Endothelial cell of umbilical vein (primary cell): ENCODE measurements around the gene HIGD1C. TPM values are rescaled to one million over a fixed set of nuclear protein-coding genes. Genes with fewer than 3 reads are reported as not detected.

Experiments used
- BruUV-seq: library from RNA; stranded (reverse); fragments of 400-500 nt; replicated peaks from 2 replicates; lab custom pipeline; 2021; lab: Mats Ljungman, UMichigan
- CTCF ChIA-PET: fragments of 300-600, 350-600 bp; sonication (Branson Sonifier 250); formaldehyde crosslinking; loops from one replicate; lab custom pipeline; 2021; ENCODE audit warnings: antibody characterized with exemption, inconsistent platforms; lab: Charles Lee
- POLR2A ChIA-PET: fragments of 300-600, 350-600 bp; sonication (Branson Sonifier 250); formaldehyde crosslinking; loops from one replicate; lab custom pipeline; 2021; ENCODE audit warnings: antibody characterized with exemption, inconsistent platforms; lab: Charles Lee
- DNase-seq: peaks from one replicate; pipeline ENCODE4 v3.0.0-alpha.2; 2011; ENCODE audit warnings: low read depth, low spot score
- FAIRE-seq: peaks from 2 replicates; lab custom pipeline; 2011; peaks lifted over from hg19 to GRCh38; lab: Jason Lieb, UNC
- H2AFZ ChIP-seq: 2 replicates; pipeline ENCODE4 v1.6.0; 2012; ENCODE audit warnings: low read depth, low read length, control low read depth, inconsistent platforms
- H3K27ac ChIP-seq: 2 replicates; pipeline ENCODE4 v1.5.1; 2011; ENCODE audit warnings: low read depth, mild to moderate bottlenecking, control low read depth, low read length, moderate library complexity; ENCODE audit not compliant: insufficient read depth
- H3K27me3 ChIP-seq, 2 experiments: 2 replicates each; pipeline versions ENCODE4 v1.6.0 to v1.6.1; 2011; ENCODE audit warnings: low read length in 2 of 2, mixed read lengths in 1 of 2; ENCODE audit not compliant: control insufficient read depth in 2 of 2, insufficient read depth in 2 of 2
- H3K36me3 ChIP-seq, 2 experiments: 2 replicates in 1 of 2; 3 replicates in 1 of 2; pipeline ENCODE4 v1.5.1; 2011; ENCODE audit warnings: low read length in 2 of 2, mild to moderate bottlenecking in 1 of 2, moderate library complexity in 1 of 2; ENCODE audit not compliant: control insufficient read depth in 2 of 2, insufficient read depth in 2 of 2; ENCODE audit errors: extremely low read depth in 1 of 2
- H3K4me1 ChIP-seq: 3 replicates; pipeline ENCODE4 v1.5.1; 2011; ENCODE audit warnings: mild to moderate bottlenecking, low read length; ENCODE audit not compliant: control insufficient read depth, insufficient read depth; ENCODE audit errors: extremely low read depth
- H3K4me2 ChIP-seq: 2 replicates; pipeline ENCODE4 v1.6.1; 2011; ENCODE audit warnings: low read length, control low read depth, mixed read lengths; ENCODE audit not compliant: insufficient read depth
- H3K4me3 ChIP-seq, 3 experiments: fragments of 200-600 bp in 1 of 3; sonication (generic), shearing (Covaris generic) in 1 of 3; replicated peaks in 1 of 3; 2 replicates each; pipeline ENCODE4 v1.5.1; 2011 to 2016; ENCODE audit warnings: control low read depth in 3 of 3, low read length in 3 of 3, mild to moderate bottlenecking in 2 of 3, inconsistent platforms in 1 of 3, low read depth in 1 of 3, moderate library complexity in 1 of 3; ENCODE audit not compliant: insufficient read depth in 1 of 3
- H3K79me2 ChIP-seq: 2 replicates; pipeline ENCODE4 v1.6.0; 2012; ENCODE audit warnings: low read length, inconsistent platforms; ENCODE audit not compliant: control insufficient read depth, insufficient read depth
- H3K9ac ChIP-seq: replicated peaks from 2 replicates; pipeline ENCODE3; 2011; ENCODE audit warnings: low read length, control low read depth; ENCODE audit not compliant: insufficient read depth; ENCODE audit errors: extremely low read depth
- H3K9me1 ChIP-seq: replicated peaks from 3 replicates; pipeline ENCODE4 v1.6.0; 2011; ENCODE audit warnings: mild to moderate bottlenecking, low read length; ENCODE audit not compliant: control insufficient read depth, insufficient read depth; ENCODE audit errors: extremely low read depth
- H3K9me3 ChIP-seq: replicated peaks from 2 replicates; pipeline ENCODE4 v1.5.1; 2012; ENCODE audit warnings: low read length, inconsistent platforms; ENCODE audit not compliant: control insufficient read depth, insufficient read depth
- H4K20me1 ChIP-seq: replicated peaks from 2 replicates; pipeline ENCODE3; 2011; ENCODE audit warnings: mild to moderate bottlenecking, low read length; ENCODE audit not compliant: control insufficient read depth, insufficient read depth; ENCODE audit errors: extremely low read depth
- EZH2 ChIP-seq: IDR thresholded peaks from 2 replicates; pipeline ENCODE4 v1.6.1; 2012; ENCODE audit warnings: borderline replicate concordance, low read depth, mild to moderate bottlenecking, moderate library complexity, low read length, inconsistent platforms; ENCODE audit not compliant: severe bottlenecking
- FOS ChIP-seq: IDR thresholded peaks from 2 replicates; pipeline ENCODE4 v1.6.1; 2011; ENCODE audit warnings: mild to moderate bottlenecking, low read length, moderate library complexity, borderline replicate concordance; ENCODE audit not compliant: insufficient read depth
- GATA2 ChIP-seq: IDR thresholded peaks from 2 replicates; pipeline ENCODE4 v1.7.0; 2011; ENCODE audit warnings: low read depth, mild to moderate bottlenecking, moderate library complexity, mixed read lengths, low read length; ENCODE audit not compliant: insufficient read length, insufficient read depth
- JUN ChIP-seq: IDR thresholded peaks from 2 replicates; pipeline ENCODE4 v1.6.1; 2011; ENCODE audit warnings: borderline replicate concordance, low read depth; ENCODE audit not compliant: insufficient read length, insufficient read depth
- MAX ChIP-seq: IDR thresholded peaks from 2 replicates; pipeline ENCODE4 v1.6.1; 2011; ENCODE audit not compliant: insufficient read depth, insufficient read length
- MYC ChIP-seq: IDR thresholded peaks from one replicate; pipeline ENCODE4 v1.6.1; 2011; ENCODE audit warnings: mild to moderate bottlenecking, low read depth, low read length
- POLR2A ChIP-seq: IDR thresholded peaks from 2 replicates; pipeline ENCODE4 v1.6.1; 2012; ENCODE audit warnings: low read depth, mild to moderate bottlenecking, control low read depth, low read length
- POLR2AphosphoS5 ChIP-seq: IDR thresholded peaks from 2 replicates; pipeline ENCODE4 v1.6.1; 2012; ENCODE audit warnings: low read depth, mild to moderate bottlenecking, control low read depth, low read length, moderate library complexity; ENCODE audit not compliant: insufficient read depth
- dilution Hi-C: fragments of 300-500 bp; cut with MboI; formaldehyde crosslinking; loops from one replicate; pipeline ENCODE4 v1.15.0; 2019; ENCODE audit warnings: low sequenced_read_pairs; ENCODE audit not compliant: extremely low pct_ligation_motif_present
- intact Hi-C: fragments of 100-400 bp; cut with micrococcal nuclease; formaldehyde crosslinking; loops from one replicate; pipeline ENCODE4 v1.10.0; 2022
- polyA plus RNA-seq, 4 experiments: library from polyadenylated mRNA; depleted of rRNA in 3 of 4; stranded (reverse) in 3 of 4; unstranded in 1 of 4; fragments of >200 nt; gene quantifications; 2 replicates each; pipeline versions ENCODE4 v1.2.1 to v1.2.3, GENCODE V29; 2011 to 2012; ENCODE audit warnings: missing spikeins in 1 of 4
- total RNA-seq: library from RNA; stranded (reverse); gene quantifications from 2 replicates; pipeline ENCODE4 v1.2.3, GENCODE V29; 2021
- TF ChIP-seq, protein P1 (sequence below), 2 donors: IDR thresholded peaks; 1 replicate in 1 of 2; 2 replicates in 1 of 2; pipeline ENCODE4 v1.5.1; 2011; ENCODE audit warnings: low read length in 2 of 2, mild to moderate bottlenecking in 2 of 2, moderate library complexity in 2 of 2, control low read depth in 1 of 2, inconsistent platforms in 1 of 2, low read depth in 1 of 2; ENCODE audit not compliant: insufficient read depth in 1 of 2; ENCODE audit errors: extremely low read depth in 1 of 2

Gene HIGD1C
- total and polyA plus RNA-seq, 2 donors (not counting 3 experiments of a cell fraction or from before 2014, with no cell fraction given): not detected

- no peaks in the 10 kb centered on the region for H3K36me3 ChIP-seq
- no peaks in the 10 kb centered on the region for H4K20me1 ChIP-seq
- dilution Hi-C loops: no loop called here
- TF ChIP-seq MAX (no peak), MYC (no peak), POLR2A (no peak), JUN (no peak), EZH2 (no peak), POLR2AphosphoS5 (no peak), FOS (no peak), GATA2 (no peak)
- TF ChIP-seq, protein P1, sequence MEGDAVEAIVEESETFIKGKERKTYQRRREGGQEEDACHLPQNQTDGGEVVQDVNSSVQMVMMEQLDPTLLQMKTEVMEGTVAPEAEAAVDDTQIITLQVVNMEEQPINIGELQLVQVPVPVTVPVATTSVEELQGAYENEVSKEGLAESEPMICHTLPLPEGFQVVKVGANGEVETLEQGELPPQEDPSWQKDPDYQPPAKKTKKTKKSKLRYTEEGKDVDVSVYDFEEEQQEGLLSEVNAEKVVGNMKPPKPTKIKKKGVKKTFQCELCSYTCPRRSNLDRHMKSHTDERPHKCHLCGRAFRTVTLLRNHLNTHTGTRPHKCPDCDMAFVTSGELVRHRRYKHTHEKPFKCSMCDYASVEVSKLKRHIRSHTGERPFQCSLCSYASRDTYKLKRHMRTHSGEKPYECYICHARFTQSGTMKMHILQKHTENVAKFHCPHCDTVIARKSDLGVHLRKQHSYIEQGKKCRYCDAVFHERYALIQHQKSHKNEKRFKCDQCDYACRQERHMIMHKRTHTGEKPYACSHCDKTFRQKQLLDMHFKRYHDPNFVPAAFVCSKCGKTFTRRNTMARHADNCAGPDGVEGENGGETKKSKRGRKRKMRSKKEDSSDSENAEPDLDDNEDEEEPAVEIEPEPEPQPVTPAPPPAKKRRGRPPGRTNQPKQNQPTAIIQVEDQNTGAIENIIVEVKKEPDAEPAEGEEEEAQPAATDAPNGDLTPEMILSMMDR (IDR thresholded peaks at IDR 0.05; ENCODE audit: extremely low read depth in 1 of 2, insufficient read depth in 1 of 2, low read depth in 1 of 2, low read length in 2 of 2): no peak
- H3K79me2 ChIP-seq: no peaks in the 10 kb centered on the region
- ChIA-PET POLR2A (interaction anchor here (0.6 to 1.0 kb wide), 2 partner anchors 9 to 840 kb away, joined by 3 to 4 read pairs; partner anchors contain the start of gene SMARCD1), CTCF (interaction anchor here (0.9 to 3.6 kb wide), 6 partner anchors 60 to 416 kb away, joined by 3 to 21 read pairs (median 7); no protein-coding TSS in a partner anchor)
- H3K4me2 ChIP-seq: peak overlapping the region; percentile 94
- DNase-seq: no peak
- peaks cover 24% of the 10 kb centered on the region for H3K4me1 ChIP-seq
- BruUV-seq: no TSS peak
- peak overlapping the region; percentile 87 for H2AFZ ChIP-seq
- H3K27me3 ChIP-seq: no peaks in the 10 kb centered on the region
- no peaks in the 10 kb centered on the region for H3K9me3 ChIP-seq
- H3K27ac ChIP-seq: no peak overlapping the region
- peak overlapping the region; percentile 48 to 66 (median 55) for H3K4me3 ChIP-seq
- FAIRE-seq: no peak
- intact Hi-C loops: loop anchor here (2.0 to 5.0 kb wide), 2 partner anchors 62 to 102 kb away; partner anchors contain the start of gene SLC11A2
- no peak overlapping the region for H3K9ac ChIP-seq
- no peaks in the 10 kb centered on the region for H3K9me1 ChIP-seq
Measured at GRCh38 chr12:50925342-50925651, 27.0 kb upstream of the HIGD1C start.
